GM19193 (cell line): ENCODE measurements around the gene IRAK1BP1.

Experiments used
- POLR2A ChIP-seq: IDR thresholded peaks from 4 replicates; pipeline ENCODE4 v1.6.1; 2011; ENCODE audit not compliant: insufficient read depth, insufficient read length; ENCODE audit errors: extremely low read depth

IRAK1BP1 gene

GRCh38 chr6:78867370-78868040, at the start of gene IRAK1BP1:
TSS of gene IRAK1BP1 (plus strand) at chr6:78867551. CDS start at chr6:78867577, 26 bp downstream.
- peak; percentile 67 for TF ChIP-seq POLR2A

- TF ChIP-seq POLR2A = no peak
Observed at GRCh38 chr6:78824045-78824444, 43.3 kb upstream of the IRAK1BP1 start.

GRCh38 chr6:78829407-78829806, 37.9 kb upstream of the IRAK1BP1 start:
- TF ChIP-seq POLR2A = no peak

- no peak for TF ChIP-seq POLR2A
Observed at GRCh38 chr6:78830805-78831204, 36.5 kb upstream of the IRAK1BP1 start.

- no peak for TF ChIP-seq POLR2A
Observed at GRCh38 chr6:78831492-78831891, 35.9 kb upstream of the IRAK1BP1 start.

- TF ChIP-seq POLR2A = no peak
Observed at GRCh38 chr6:78832091-78832808, 35.1 kb upstream of the IRAK1BP1 start.

GRCh38 chr6:78835817-78836216, 31.5 kb upstream of the IRAK1BP1 start:
- no peak for TF ChIP-seq POLR2A

- TF ChIP-seq POLR2A = no peak
Observed at GRCh38 chr6:78836598-78836997, 30.8 kb upstream of the IRAK1BP1 start.

- TF ChIP-seq POLR2A = no peak
Observed at GRCh38 chr6:78841111-78841510, 26.2 kb upstream of the IRAK1BP1 start.

GRCh38 chr6:78842953-78843352, 24.4 kb upstream of the IRAK1BP1 start:
- TF ChIP-seq POLR2A = no peak

- TF ChIP-seq POLR2A = no peak
Observed at GRCh38 chr6:78844899-78845298, 22.5 kb upstream of the IRAK1BP1 start.

- no peak for TF ChIP-seq POLR2A
Observed at GRCh38 chr6:78845567-78845966, 21.8 kb upstream of the IRAK1BP1 start.

- TF ChIP-seq POLR2A = no peak
Observed at GRCh38 chr6:78850621-78851020, 16.7 kb upstream of the IRAK1BP1 start.

GRCh38 chr6:78851156-78851555, 16.2 kb upstream of the IRAK1BP1 start:
- TF ChIP-seq POLR2A = no peak

GRCh38 chr6:78854546-78854945, 12.8 kb upstream of the IRAK1BP1 start:
- TF ChIP-seq POLR2A = no peak

- no peak for TF ChIP-seq POLR2A
Observed at GRCh38 chr6:78861509-78861908, 5.8 kb upstream of the IRAK1BP1 start.
